LNCAP (cell line): ENCODE measurements around the gene OGFOD2.

Experiments
- CTCF ChIP-seq: fragments of 450-650 bp; IDR thresholded peaks from 2 replicates; pipeline ENCODE4 v1.5.1; 2017; ENCODE audit warnings: mild to moderate bottlenecking

OGFOD2 gene

GRCh38 chr12:122965321-122965751 is 9.7 kb upstream of the OGFOD2 start:
- TF ChIP-seq CTCF = no peak

- no peak for TF ChIP-seq CTCF
These were observed 8.9 kb upstream of the OGFOD2 start, which contains the start of gene ABCB9 for GRCh38 chr12:122965851-122966742. TSS of gene ABCB9 (minus strand) at chr12:122966463. CDS start at chr12:122960235, 6,228 bp downstream.

GRCh38 chr12:122966743-122967550 is 8.1 kb upstream of the OGFOD2 start:
- TF ChIP-seq CTCF = no peak

GRCh38 chr12:122968104-122968503 is 6.9 kb upstream of the OGFOD2 start:
- no peak for TF ChIP-seq CTCF

GRCh38 chr12:122969676-122970075 is 5.4 kb upstream of the OGFOD2 start:
- TF ChIP-seq CTCF = no peak

GRCh38 chr12:122974274-122974891 is 661 bp upstream of the OGFOD2 start:
- TF ChIP-seq CTCF = no peak

GRCh38 chr12:122975790-122976647 is 975 bp downstream of the OGFOD2 start:
- TF ChIP-seq CTCF = no peak
